ENCODE measurements around the gene CHD1L.

The CHD1L gene

GRCh38 chr1:147246044-147246690, 3.7 kb downstream of the CHD1L start:
- no peak overlapping the region for H3K4me2 ChIP-seq (ENCODE audit: low read length)
- no peak for TF ChIP-seq CTCF (IDR thresholded peaks at IDR 0.05)
- peaks cover 4% of the 10 kb centered on the region for H3K4me1 ChIP-seq
- H3K79me2 ChIP-seq, result peaks cover 21% of the 10 kb centered on the region
- no peak overlapping the region for H2AFZ ChIP-seq
- H3K9me3 ChIP-seq (ENCODE audit: control insufficient read depth, low read length), result no peaks in the 10 kb centered on the region
- no peak overlapping the region for H3K27ac ChIP-seq
- H3K4me3 ChIP-seq (ENCODE audit: low read depth, low read length), result no peak overlapping the region
- no peak overlapping the region for H3K9ac ChIP-seq
- H3K27me3 ChIP-seq (ENCODE audit: control insufficient read depth, insufficient read depth, low read length), result no peaks in the 10 kb centered on the region
- H3K36me3 ChIP-seq (ENCODE audit: control insufficient read depth, insufficient read depth, low read length), result no peaks in the 10 kb centered on the region

- H3K4me2 ChIP-seq (ENCODE audit: low read length), result no peak overlapping the region
- peaks cover 21% of the 10 kb centered on the region for H3K79me2 ChIP-seq
- H3K4me1 ChIP-seq, result peaks cover 2% of the 10 kb centered on the region
- no peaks in the 10 kb centered on the region for H3K27me3 ChIP-seq (ENCODE audit: control insufficient read depth, insufficient read depth, low read length)
- H3K27ac ChIP-seq, result no peak overlapping the region
- H3K9ac ChIP-seq, result no peak overlapping the region
- no peaks in the 10 kb centered on the region for H3K9me3 ChIP-seq (ENCODE audit: control insufficient read depth, low read length)
- no peak for TF ChIP-seq CTCF (IDR thresholded peaks at IDR 0.05)
- H3K36me3 ChIP-seq (ENCODE audit: control insufficient read depth, insufficient read depth, low read length), result no peaks in the 10 kb centered on the region
- H3K4me3 ChIP-seq (ENCODE audit: low read depth, low read length), result no peak overlapping the region
- H2AFZ ChIP-seq, result no peak overlapping the region
Measured at GRCh38 chr1:147246910-147247655, 4.6 kb downstream of the CHD1L start.

GRCh38 chr1:147247656-147248238, 5.3 kb downstream of the CHD1L start:
- H3K9ac ChIP-seq, result no peak overlapping the region
- H2AFZ ChIP-seq, result no peak overlapping the region
- H3K36me3 ChIP-seq (ENCODE audit: control insufficient read depth, insufficient read depth, low read length), result no peaks in the 10 kb centered on the region
- no peak overlapping the region for H3K4me3 ChIP-seq (ENCODE audit: low read depth, low read length)
- no peaks in the 10 kb centered on the region for H3K27me3 ChIP-seq (ENCODE audit: control insufficient read depth, insufficient read depth, low read length)
- no peak for TF ChIP-seq CTCF (IDR thresholded peaks at IDR 0.05)
- no peaks in the 10 kb centered on the region for H3K9me3 ChIP-seq (ENCODE audit: control insufficient read depth, low read length)
- H3K4me2 ChIP-seq (ENCODE audit: low read length), result no peak overlapping the region
- no peaks in the 10 kb centered on the region for H3K4me1 ChIP-seq
- H3K79me2 ChIP-seq, result peaks cover 21% of the 10 kb centered on the region
- no peak overlapping the region for H3K27ac ChIP-seq

- Histone ChIP-seq H3K36me3 (ENCODE audit: control insufficient read depth, insufficient read depth, low read length) (no peaks in the 10 kb centered on the region), H3K79me2 (peaks cover 13% of the 10 kb centered on the region), H3K4me3 (ENCODE audit: low read depth, low read length) (no peak overlapping the region), H3K9ac (no peak overlapping the region), H3K4me1 (no peaks in the 10 kb centered on the region), H3K4me2 (ENCODE audit: low read length) (no peak overlapping the region), H2AFZ (no peak overlapping the region), H3K27me3 (ENCODE audit: control insufficient read depth, insufficient read depth, low read length) (no peaks in the 10 kb centered on the region), H3K9me3 (ENCODE audit: control insufficient read depth, low read length) (no peaks in the 10 kb centered on the region), H3K27ac (no peak overlapping the region)
- no peak for TF ChIP-seq CTCF (IDR thresholded peaks at IDR 0.05)
Measured at GRCh38 chr1:147252540-147252939, 10.1 kb downstream of the CHD1L start.
